ENCODE results near the gene ATP6V1G1.
"Not testable (repeated sequence)": the region's sequence is repeated elsewhere in the genome, so short reads cannot be mapped to it uniquely, and the experiment has no call there.

Gene ATP6V1G1

DNA sequence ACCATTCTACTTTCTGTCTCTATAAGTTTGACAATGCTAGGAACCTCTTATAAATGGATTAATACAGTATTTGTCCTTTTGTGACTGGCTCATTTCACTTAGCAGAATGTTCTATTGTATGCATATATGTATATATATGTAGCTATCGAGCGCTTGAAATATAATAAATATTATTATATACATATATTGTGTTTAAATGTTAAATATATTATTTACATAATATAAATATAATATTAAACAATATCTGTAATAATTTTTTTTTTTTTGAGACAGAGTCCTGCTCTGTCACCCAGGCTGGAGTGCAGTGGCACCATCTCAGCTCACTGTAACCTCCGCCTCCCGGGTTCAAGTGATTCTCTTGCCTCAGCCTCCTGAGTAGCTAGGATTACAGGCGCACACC, 9.4 kb upstream of the ATP6V1G1 start:
- DNase-seq (ENCODE audit: low read depth), result not testable (repeated sequence)

DNA sequence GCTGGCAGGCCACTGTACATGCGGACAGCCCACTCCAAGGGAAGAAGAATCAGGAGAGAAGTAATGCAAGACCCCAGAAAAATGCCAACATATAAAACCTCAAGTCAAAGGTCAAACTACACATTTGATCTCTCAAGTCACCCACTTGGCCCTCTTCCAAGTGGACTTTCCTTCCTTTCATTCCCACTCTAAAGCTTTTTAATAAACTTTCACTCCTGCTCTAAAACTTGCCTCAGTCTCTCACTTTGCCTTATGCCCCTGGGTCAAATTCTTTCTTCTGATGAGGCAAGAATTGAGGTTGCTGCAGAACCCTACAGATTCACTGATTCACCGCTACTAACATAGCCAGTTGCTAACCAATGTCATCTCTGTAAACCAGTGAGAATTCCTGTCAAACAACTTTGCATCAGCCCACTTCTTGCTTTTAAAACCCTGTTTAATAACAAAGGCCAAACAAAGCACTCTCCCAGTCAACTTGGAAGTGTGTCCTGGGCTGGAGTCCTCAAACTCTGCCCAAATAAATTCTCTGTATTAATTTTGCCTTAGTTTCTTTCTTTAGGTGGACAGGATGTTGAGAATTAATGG, 6.9 kb upstream of the ATP6V1G1 start:
- no peak for DNase-seq (ENCODE audit: low read depth)

GRCh38 chr9:114583371-114584155, 4.0 kb upstream of the ATP6V1G1 start:
- no peak for DNase-seq (ENCODE audit: low read depth)

DNA sequence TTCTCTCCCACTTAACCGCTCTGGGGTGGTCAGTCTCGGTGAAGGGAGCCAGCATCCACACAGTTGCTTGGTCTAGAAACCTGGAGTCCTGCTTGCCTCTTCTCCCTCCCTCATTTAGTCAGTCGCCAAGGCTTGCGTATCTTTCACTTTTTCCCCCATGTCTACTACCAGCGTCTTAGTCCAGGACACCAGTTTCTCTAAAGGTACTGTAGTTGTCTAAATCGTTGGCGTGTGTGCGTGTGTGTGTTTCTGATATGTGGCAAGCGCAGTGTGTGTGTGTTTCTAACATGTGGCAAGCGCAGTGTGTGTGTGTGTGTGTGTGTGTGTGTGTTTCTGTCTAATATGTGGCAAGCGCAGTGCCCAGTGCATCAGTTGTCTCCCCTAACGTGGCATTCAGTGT, 641 bp downstream of the ATP6V1G1 start:
- DNase-seq (ENCODE audit: low read depth), result peak; percentile 69

- peak; percentile 53 for DNase-seq (ENCODE audit: low read depth)
These were observed 1.3 kb downstream of the ATP6V1G1 start for GRCh38 chr9:114588651-114589526.

DNA sequence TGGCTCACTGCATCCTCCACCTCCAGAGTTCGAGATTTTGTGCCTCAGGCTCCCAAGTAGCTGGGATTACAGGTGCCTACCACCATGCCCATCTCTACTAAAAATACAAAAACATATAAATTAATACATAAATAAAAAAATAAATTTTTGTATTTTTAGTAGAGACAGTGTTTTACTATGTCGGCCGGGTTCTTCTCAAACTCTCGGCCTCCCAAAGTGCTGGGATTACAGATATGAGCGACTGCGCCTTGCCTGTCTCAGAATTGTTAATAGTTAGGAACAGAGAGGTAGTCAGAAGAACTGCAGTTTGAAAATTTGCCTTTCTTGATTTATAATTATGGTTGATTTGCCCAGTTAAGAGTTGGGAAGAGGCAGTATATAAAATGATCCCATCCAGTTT, 2.8 kb downstream of the ATP6V1G1 start:
- no peak for DNase-seq (ENCODE audit: low read depth)

DNA sequence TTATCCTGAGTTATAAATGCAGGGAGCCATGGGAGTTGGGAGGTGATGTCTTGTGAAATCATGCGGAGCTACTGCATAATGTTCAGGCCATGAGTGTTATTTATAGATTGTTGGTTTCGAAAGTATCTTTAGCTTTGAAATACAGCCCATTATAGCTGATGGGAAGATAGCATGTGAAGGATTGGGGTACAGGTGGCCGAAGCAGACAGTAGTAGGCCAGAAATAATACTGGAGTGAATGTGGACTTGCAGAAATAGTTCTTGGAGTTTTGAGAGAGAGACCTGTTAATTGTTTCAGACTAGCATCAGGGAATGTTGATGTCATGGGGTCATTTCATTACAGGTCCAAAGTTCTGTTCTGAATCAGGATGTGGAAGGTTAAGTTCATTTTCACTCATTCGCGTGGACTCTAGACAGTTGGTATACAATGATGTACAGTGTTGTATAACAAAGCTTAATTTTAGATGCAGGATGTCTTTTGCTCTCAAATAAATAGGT, 3.8 kb downstream of the ATP6V1G1 start:
- peak; percentile 53 for DNase-seq (ENCODE audit: low read depth)

DNA sequence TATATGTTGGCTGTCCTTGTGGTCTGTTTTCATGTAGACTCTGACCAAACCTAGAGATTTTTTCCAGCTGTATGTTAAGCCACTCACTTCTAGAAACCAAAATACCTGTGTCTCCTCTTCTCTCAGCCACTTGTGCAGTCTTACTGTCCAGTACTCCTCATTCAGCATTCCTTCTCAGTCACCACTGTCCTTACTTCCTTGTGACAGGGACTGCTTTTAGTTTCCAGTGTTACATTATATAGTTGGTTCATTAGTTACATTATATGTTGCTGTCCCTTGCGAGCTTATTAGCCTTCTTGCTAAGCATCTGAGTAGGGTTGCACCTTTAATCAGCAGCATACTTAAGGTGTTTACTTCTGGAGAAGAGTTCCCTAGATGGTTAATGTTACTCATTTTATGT, 4.3 kb downstream of the ATP6V1G1 start:
- no peak for DNase-seq (ENCODE audit: low read depth)

GRCh38 chr9:114592356-114592755, 4.8 kb downstream of the ATP6V1G1 start:
- peak; percentile 78 for DNase-seq (ENCODE audit: low read depth)

GRCh38 chr9:114594136-114594535, 6.6 kb downstream of the ATP6V1G1 start:
- DNase-seq (ENCODE audit: low read depth), result no peak

DNA sequence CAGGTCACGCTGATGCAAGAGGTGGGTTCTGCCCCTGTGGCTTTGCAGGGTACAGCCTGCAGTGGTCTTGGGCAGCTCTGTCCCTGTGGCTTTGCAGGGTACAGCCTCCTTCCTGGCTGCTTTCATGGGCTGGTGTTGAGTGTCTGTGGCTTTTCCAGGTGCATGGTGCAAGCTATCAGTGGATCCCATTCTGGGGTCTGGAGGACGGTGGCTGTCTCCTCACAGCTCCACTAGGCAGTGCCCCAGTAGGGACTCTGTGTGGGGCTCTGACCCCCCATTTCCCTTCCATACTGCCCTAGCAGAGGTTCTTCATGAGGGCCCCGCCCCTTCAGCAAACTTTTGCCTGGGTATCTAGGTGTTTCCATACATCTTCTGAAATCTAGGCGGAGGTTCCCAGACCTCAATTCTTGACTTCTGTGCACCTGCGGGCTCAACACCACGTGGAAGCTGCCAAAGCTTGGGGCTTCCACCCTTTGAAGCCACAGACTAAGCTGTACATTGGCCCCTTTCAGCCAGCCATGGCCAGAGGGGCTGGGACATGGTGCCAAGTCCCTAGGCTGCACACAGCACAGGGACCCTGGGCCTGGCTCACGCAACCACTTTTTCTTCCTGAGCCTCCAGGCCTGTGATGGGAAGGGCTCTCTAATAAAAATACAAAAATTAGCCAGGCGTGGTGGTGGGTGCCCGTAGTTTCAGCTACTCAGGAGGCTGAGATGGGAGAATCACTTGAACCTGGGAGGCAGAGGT, 13.1 kb downstream of the ATP6V1G1 start:
- DNase-seq (ENCODE audit: low read depth), result not testable (repeated sequence)

GRCh38 chr9:114601787-114602186, 14.2 kb downstream of the ATP6V1G1 start:
- not testable (repeated sequence) for DNase-seq (ENCODE audit: low read depth)

DNA sequence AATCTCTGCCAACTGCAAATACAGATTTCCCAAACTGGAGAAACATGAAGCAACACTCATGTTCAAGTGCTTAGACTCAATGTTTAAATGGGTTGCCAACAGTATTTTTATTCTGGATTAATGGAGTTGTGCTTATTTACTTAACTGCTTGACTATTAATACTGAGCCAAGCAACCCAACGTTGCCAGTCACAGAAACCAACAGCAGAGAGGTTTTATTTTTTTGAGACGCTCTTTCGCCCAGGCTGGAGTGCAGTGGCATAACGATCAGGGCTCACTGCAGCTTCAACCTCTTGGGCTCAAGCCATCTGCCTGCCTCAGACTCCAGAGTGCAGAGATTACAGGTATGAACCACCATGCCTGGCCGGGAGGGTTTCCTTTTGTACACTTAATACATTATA, 15.1 kb downstream of the ATP6V1G1 start:
- DNase-seq (ENCODE audit: low read depth), result no peak

DNA sequence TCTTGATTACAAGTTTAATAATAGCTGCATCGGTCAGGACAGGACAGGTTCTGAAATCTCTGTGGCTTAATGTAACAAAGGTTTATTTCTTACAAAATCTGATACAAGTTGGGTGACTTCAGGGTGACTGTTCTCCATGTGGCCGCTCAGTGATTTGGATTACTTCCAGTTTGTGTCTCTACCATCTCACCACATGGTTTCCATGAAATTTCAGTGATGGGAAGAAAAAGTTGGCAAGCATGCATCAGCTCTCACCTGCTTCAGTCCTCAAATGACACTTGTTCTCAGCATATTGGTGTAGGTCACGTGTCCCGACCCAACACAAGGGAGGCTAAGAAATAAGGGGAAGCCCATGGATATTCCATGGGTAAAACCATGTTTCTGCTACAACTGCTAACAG, 15.7 kb downstream of the ATP6V1G1 start:
- DNase-seq (ENCODE audit: low read depth), result no peak

DNA sequence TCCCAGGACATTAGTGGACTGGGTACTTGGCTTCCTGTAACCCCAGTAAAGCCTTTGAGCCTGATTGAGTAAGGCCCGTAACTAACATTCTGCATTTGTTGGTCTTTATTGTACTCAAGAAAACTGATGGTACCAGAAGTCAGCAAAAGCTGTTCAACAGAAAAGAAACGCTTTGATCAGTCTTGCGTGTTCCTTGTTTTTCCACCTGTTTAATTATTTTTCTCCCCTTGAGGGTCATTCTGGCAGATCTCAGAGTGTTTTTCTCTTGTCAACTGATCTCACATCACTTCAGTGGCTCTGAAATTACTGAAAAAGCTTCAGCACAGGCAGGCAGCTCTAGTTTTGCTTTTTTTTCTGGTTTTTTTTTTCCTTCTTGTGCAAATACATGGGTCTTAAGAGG, 17.4 kb downstream of the ATP6V1G1 start:
- DNase-seq (ENCODE audit: low read depth), result no peak

DNA sequence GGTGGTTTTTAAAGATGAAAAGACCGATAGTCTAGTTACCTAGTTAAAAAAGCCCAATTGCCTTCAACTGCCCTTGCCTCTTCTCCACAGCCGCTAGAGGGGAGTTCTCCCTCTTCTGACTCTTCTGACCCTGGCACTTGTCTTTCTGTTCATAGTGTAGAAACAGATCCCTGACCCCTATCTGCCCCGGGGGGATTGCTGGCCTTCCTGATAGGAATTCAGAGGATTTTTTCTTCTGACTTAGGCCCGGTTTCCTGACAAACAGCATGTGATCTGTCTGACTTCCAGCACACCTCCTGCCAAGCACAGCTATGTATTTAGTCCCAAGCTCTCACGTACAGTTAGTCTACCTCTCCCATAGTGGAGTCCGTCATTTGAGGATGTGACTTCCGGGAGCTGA, 18.5 kb downstream of the ATP6V1G1 start:
- peak; percentile 24 for DNase-seq (ENCODE audit: low read depth)

- DNase-seq (ENCODE audit: low read depth), result peak; percentile 93
These were observed 19.1 kb downstream of the ATP6V1G1 start for GRCh38 chr9:114606597-114607207.

DNA sequence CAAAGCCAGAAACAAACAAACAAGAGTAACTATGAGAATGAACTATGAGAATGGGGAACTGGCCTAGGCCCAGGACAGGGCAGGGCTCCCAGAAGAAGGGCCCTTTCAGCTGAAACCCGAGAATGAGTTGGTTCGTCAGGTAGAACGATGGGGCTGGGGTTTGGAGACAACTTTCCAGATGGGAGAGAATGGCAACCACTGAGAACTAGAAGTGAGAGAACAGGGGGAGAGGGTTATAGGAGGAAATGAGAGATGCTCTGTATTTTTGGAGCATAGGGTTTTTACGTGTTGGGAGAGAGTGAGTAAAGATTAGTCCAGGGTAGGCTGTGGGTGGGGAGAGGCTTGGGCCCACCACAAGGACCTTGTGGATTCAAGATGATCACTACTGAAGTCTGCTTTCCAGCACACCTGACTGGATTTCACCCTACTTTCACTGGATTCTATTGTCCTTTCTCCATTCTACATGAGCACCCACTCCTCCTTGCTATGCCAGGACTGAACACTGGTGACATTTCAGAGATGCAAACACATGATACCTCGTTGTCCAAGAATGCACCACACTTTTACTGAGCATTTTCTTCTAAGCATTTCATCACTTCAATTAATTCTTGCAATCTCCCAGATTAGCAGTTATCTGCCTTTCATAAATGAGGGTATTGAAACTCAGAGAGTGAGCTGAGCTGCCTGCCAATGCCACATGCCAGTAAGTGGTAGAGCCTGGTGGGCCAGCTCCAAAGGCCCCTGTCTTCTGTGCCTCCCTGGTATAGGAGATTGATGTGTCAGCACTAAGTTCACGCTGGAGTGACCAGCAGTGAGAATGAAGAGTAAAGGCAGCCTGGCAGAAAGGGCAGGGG, 20.3 kb downstream of the ATP6V1G1 start:
- no peak for DNase-seq (ENCODE audit: low read depth)

GRCh38 chr9:114608525-114608796, 20.9 kb downstream of the ATP6V1G1 start:
- no peak for DNase-seq (ENCODE audit: low read depth)

DNA sequence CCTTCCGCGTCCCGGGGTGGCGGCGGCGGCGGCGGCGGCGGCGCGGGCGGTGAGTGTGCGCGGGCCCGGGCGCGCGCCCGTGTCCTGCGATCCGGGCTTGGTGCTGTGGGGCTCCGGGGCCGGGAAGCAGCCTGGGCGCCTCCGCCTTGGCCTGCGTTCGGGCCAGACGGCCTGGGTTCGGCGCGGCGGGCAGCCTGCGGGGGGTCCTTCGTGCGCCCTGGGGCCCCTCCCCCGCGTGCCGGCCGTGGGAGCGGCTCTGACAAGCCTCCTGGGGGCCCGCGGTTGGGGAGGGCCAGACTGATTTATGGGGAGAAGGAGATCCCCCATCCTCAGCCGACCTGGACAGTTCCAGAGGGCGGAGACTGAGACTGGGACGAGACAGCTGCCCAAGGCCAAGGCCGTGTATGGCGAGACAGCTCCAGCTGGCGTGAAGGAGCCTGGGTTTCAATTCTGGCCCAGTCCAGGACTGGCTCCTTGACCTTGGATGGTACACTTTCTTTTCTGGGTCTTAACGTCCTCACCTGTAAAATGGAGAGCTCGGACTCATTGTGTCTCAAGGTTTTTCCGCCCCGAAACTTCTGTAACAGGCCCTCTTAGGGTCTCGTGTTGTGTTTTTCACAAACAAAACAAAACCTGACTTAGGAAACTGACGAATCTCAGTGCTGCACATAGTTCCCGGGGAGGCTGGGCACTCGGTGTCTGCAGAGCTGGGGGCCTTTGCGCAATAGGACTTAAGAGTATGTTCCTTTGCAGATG, 24.1 kb downstream of the ATP6V1G1 start:
- DNase-seq (ENCODE audit: low read depth), result peak; percentile 87

All from iris pigment epithelial cell (primary cell).